ENCODE measurements around the gene TMC6.

- TF ChIP-seq, protein P1, sequence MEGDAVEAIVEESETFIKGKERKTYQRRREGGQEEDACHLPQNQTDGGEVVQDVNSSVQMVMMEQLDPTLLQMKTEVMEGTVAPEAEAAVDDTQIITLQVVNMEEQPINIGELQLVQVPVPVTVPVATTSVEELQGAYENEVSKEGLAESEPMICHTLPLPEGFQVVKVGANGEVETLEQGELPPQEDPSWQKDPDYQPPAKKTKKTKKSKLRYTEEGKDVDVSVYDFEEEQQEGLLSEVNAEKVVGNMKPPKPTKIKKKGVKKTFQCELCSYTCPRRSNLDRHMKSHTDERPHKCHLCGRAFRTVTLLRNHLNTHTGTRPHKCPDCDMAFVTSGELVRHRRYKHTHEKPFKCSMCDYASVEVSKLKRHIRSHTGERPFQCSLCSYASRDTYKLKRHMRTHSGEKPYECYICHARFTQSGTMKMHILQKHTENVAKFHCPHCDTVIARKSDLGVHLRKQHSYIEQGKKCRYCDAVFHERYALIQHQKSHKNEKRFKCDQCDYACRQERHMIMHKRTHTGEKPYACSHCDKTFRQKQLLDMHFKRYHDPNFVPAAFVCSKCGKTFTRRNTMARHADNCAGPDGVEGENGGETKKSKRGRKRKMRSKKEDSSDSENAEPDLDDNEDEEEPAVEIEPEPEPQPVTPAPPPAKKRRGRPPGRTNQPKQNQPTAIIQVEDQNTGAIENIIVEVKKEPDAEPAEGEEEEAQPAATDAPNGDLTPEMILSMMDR (IDR thresholded peaks at IDR 0.05; ENCODE audit: low read depth, low read length, poor library complexity, severe bottlenecking) = no peak
- TF ChIP-seq EZH2phosphoT487 (IDR thresholded peaks at IDR 0.05; ENCODE audit: borderline replicate concordance, low read length) = no peak
Observed at GRCh38 chr17:78143214-78144146, 14.9 kb upstream of the TMC6 start.
